Esophagus muscularis mucosa (tissue), 4 donors: ENCODE data around the gene MCM3. TPM values are rescaled to one million over a fixed set of nuclear protein-coding genes. Genes with fewer than 3 reads are reported as not detected.
A peak's percentile ranks its signal among the peaks of the same experiment; 100 is the strongest.

Experiments used
- DNase-seq: peaks from one replicate; pipeline ENCODE4 v3.0.0-alpha.2; 2017; ENCODE audit errors: extremely low spot score
- H3K27ac ChIP-seq, 4 donors: fragments of 200-600 bp; sonication (generic); replicated peaks in 1 of 4; 1 replicate in 3 of 4; 2 replicates in 1 of 4; pipeline ENCODE4 v1.5.1; 2016 to 2019; ENCODE audit warnings: mild to moderate bottlenecking in 1 of 4
- H3K27me3 ChIP-seq, 4 donors: fragments of 200-600 bp; sonication (generic); one replicate each; pipeline versions ENCODE4 v1.5.1 to v1.6.0; 2016 to 2019
- H3K36me3 ChIP-seq, 4 donors: fragments of 200-600 bp; sonication (generic); one replicate each; pipeline ENCODE4 v1.5.1; 2016 to 2019
- H3K4me1 ChIP-seq, 4 donors: fragments of 200-600 bp; sonication (generic); one replicate each; pipeline ENCODE4 v1.5.1; 2016 to 2019
- H3K4me3 ChIP-seq, 4 donors: fragments of 200-600 bp; sonication (generic); 1 replicate in 2 of 4; 2 replicates in 2 of 4; pipeline ENCODE4 v1.5.1; 2016 to 2019; ENCODE audit warnings: mild to moderate bottlenecking in 4 of 4, moderate library complexity in 1 of 4
- H3K9me3 ChIP-seq, 4 donors: fragments of 200-600 bp; sonication (generic); 1 replicate in 3 of 4; 2 replicates in 1 of 4; pipeline ENCODE4 v1.5.1; 2016 to 2019
- CTCF ChIP-seq, 3 experiments: fragments of 200-600 bp in 2 of 3; fragments of 450-650 bp in 1 of 3; sonication (generic) in 2 of 3; IDR thresholded peaks; one replicate each; pipeline ENCODE4 v1.5.1; 2017 to 2019; ENCODE audit warnings: antibody characterized with exemption in 3 of 3, mild to moderate bottlenecking in 2 of 3, moderate library complexity in 1 of 3
- EP300 ChIP-seq: sonication (generic); formaldehyde crosslinking; IDR thresholded peaks from one replicate; pipeline ENCODE4 v1.6.1; 2017; ENCODE audit warnings: antibody characterized with exemption
- POLR2A ChIP-seq: fragments of 450-650 bp; IDR thresholded peaks from one replicate; pipeline ENCODE4 v1.6.1; 2017; ENCODE audit warnings: antibody characterized with exemption, moderate library complexity, mild to moderate bottlenecking, low read depth
- POLR2AphosphoS5 ChIP-seq, 2 donors: sonication (generic); formaldehyde crosslinking; IDR thresholded peaks; one replicate each; pipeline ENCODE4 v1.6.1; 2017; ENCODE audit warnings: antibody characterized with exemption in 2 of 2
- WGBS: methylation state at CpG from one replicate; pipeline ENCODE4 v1.1.5; 2018; 5-methylcytosine and 5-hydroxymethylcytosine counted together
- intact Hi-C: fragments of 100-400 bp; cut with DNase I; formaldehyde crosslinking; loops from one replicate; pipeline ENCODE4 v1.15.1; 2023
- total RNA-seq, 4 donors: library from RNA; depleted of rRNA; stranded (reverse); fragments of >200 nt; gene quantifications; one replicate each; pipeline versions ENCODE4 v1.1.0 to v1.2.1, GENCODE V29; 2016

MCM3 gene
- total RNA-seq, 4 donors from 2014 or later, result 32.4 to 42.6 (median 41.1) TPM

DNA sequence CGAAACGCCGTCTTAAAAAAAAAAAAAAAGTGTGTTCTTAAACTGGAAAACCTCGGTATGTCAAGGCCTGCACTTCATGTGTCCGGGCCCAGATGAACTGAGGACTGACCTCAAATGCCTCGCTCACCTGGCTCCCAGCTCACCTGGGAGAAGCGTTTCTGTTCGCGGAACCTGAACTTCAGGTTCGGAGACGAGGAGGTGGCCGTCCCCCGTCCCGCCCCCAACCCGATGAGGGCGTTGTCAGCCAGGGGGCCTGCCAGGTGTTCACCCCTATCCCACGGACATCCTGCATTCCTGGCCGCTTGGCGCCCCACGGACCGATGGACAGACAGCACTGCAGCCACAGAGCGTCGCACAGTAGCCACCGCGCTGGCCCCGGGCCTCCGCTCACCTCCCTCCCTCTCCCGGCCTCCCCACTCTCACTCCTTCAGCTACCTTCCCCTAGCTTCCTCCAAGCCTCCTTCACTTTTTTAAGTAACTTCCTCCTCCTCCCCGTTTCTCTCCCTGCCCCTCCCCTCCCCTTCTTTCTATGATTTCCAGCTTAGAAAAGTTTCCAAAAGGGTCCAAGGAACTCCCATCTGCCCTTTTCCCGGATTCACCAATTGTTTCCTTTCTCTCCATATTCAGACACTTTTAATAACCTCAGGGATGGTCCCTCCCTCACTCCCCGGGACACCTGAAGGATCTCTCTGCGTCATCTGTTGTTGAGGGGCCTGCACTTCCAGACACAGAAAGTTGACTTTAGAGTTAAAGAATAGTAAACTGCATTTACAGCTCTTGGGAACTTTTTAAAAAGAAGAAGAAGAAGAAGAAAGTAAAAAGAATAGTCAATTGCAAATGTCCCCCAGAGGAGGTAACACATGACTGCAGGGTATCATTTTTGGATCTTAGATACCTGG is 22.7 kb upstream of the MCM3 start:
- TF ChIP-seq POLR2AphosphoS5 (IDR thresholded peaks at IDR 0.05), result no peak
- Histone ChIP-seq H3K27me3 (no peaks in the 10 kb centered on the region), H3K4me1 (peaks cover 18 to 35% (median 30%) of the 10 kb centered on the region in 4 donors), H3K36me3 (no peaks in the 10 kb centered on the region), H3K27ac (peak overlapping the region in 1 of 4 donors; percentile 3), H3K9me3 (no peaks in the 10 kb centered on the region), H3K4me3 (no peak overlapping the region)
- intact Hi-C loops, result loop anchor here (10.0 kb wide), 1 partner anchor 48 kb away; no protein-coding TSS in a partner anchor
- 70% methylated on average over 32 of the region's 32 CpGs for WGBS
- no peak for DNase-seq

DNA sequence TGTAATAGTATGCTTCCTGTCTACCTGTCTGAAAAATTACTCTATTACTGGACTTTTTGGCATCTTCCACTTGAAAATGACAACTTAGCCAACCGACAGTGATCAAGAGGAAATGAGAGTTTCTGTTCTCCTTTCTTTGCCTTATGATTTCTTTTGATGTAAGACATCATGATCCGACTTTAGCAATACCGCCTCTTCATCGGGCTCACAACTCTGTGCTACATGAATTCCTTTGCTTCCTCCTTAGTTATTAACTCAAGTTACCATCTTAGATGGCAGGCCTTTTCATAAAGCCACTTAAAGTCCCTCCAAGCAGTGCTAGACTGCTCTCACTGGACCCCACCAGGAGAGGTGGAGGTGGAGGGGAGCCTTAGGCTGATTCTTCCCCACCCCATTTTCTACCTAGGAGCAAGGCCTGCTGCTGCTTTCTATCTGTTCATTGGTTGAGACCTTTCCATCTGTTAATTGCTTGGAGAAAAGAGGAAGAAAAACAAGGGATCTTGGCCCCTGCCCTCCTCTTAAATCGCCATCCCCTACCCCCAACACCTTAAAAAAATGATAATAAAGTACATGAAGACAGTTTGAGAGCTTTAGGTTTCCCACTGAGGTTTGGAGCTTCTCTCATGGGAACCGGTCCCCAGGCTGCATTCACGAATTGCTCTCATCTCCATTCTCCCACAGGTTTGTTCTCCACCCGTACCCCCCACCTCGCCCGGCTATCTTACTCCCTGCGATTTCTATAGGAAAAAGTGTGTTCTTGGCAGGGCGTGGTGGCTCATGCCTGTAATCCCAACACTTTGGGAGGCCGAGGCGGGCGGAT is 21.6 kb upstream of the MCM3 start:
- Histone ChIP-seq H3K36me3 (no peaks in the 10 kb centered on the region), H3K4me3 (no peak overlapping the region), H3K27me3 (no peaks in the 10 kb centered on the region), H3K4me1 (peaks cover 18 to 35% (median 30%) of the 10 kb centered on the region in 4 donors), H3K9me3 (no peaks in the 10 kb centered on the region), H3K27ac (peak overlapping the region; percentile 39 to 67 (median 62))
- intact Hi-C loops, result loop anchor here (10.0 kb wide), 1 partner anchor 49 kb away; no protein-coding TSS in a partner anchor
- TF ChIP-seq CTCF (IDR thresholded peaks at IDR 0.05) (no peak), EP300 (no peak), POLR2AphosphoS5 (IDR thresholded peaks at IDR 0.05) (no peak), POLR2A (no peak)
- DNase-seq, result no peak
- WGBS, result 91% methylated on average over 15 of the region's 15 CpGs

GRCh38 chr6:52305411-52305810 is 20.9 kb upstream of the MCM3 start:
- TF ChIP-seq POLR2A (no peak), EP300 (no peak), CTCF (IDR thresholded peaks at IDR 0.05) (no peak), POLR2AphosphoS5 (IDR thresholded peaks at IDR 0.05) (no peak)
- no peak for DNase-seq
- peak overlapping the region in 1 of 4 donors; percentile 2 for H3K4me3 ChIP-seq
- no peaks in the 10 kb centered on the region for H3K9me3 ChIP-seq
- 31% methylated on average over 6 of the region's 6 CpGs for WGBS
- H3K27ac ChIP-seq, result peak overlapping the region; percentile 39 to 67 (median 62)
- no peaks in the 10 kb centered on the region for H3K36me3 ChIP-seq
- intact Hi-C loops, result loop anchor here (10.0 kb wide), 1 partner anchor 49 kb away; no protein-coding TSS in a partner anchor
- H3K27me3 ChIP-seq, result no peaks in the 10 kb centered on the region
- H3K4me1 ChIP-seq, result peaks cover 18 to 35% (median 30%) of the 10 kb centered on the region in 4 donors

DNA sequence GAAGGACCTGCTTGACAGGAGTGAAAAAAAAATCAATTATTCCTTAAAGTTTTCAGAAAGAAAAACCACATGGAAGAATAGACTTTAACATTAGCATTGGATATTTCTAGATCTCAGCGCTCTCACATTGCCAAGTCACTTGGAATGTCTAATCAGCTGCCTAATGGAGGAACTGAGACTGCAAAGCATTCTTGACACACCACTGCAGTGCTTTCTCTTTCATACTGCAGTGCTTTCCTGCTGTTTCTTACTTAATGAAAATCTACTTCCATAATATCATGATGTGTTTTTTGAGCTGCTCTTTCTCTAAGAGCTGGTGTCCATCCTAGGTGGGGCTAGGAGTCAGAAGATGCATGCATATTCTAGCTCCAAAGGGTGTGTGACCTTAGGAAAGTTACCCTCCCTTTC is 20.4 kb upstream of the MCM3 start:
- DNase-seq, result no peak
- 35% methylated on average over 1 of the region's 1 CpG for WGBS
- intact Hi-C loops, result loop anchor here (10.0 kb wide), 1 partner anchor 50 kb away; no protein-coding TSS in a partner anchor
- H3K27ac ChIP-seq, result peak overlapping the region; percentile 39 to 67 (median 62)
- peaks cover 18 to 35% (median 30%) of the 10 kb centered on the region in 4 donors for H3K4me1 ChIP-seq
- peak overlapping the region in 1 of 4 donors; percentile 2 for H3K4me3 ChIP-seq
- no peaks in the 10 kb centered on the region for H3K36me3 ChIP-seq
- no peaks in the 10 kb centered on the region for H3K27me3 ChIP-seq
- H3K9me3 ChIP-seq, result no peaks in the 10 kb centered on the region
- TF ChIP-seq POLR2A (no peak), EP300 (no peak), CTCF (IDR thresholded peaks at IDR 0.05) (no peak), POLR2AphosphoS5 (IDR thresholded peaks at IDR 0.05) (no peak)

- H3K9me3 ChIP-seq, result no peaks in the 10 kb centered on the region
- no peak overlapping the region for H3K27ac ChIP-seq
- no peak overlapping the region for H3K4me3 ChIP-seq
- no peaks in the 10 kb centered on the region for H3K27me3 ChIP-seq
- H3K4me1 ChIP-seq, result peaks cover 18 to 32% (median 29%) of the 10 kb centered on the region in 4 donors
- intact Hi-C loops, result loop anchor here (10.0 kb wide), 1 partner anchor 52 kb away; no protein-coding TSS in a partner anchor
- TF ChIP-seq CTCF (IDR thresholded peaks at IDR 0.05) (no peak), POLR2AphosphoS5 (IDR thresholded peaks at IDR 0.05) (no peak), POLR2A (no peak), EP300 (no peak)
- DNase-seq, result no peak
- H3K36me3 ChIP-seq, result no peaks in the 10 kb centered on the region
- 100% methylated on average over 1 of the region's 1 CpG for whole genome bisulfite sequencing
Measured at GRCh38 chr6:52303178-52303577, 18.6 kb upstream of the MCM3 start.
